ENCODE measurements around the gene COLQ.

GRCh38 chr3:15535732-15536131 lies 14.2 kb upstream of the COLQ start:
- TF ChIP-seq CTCF (IDR thresholded peaks at IDR 0.05): no peak
- TF ChIP-seq POLR2A (IDR thresholded peaks at IDR 0.05): no peak

All from body of pancreas (tissue), 4 donors.